K562 (cell line): Measurements from ENCODE around the gene FLRT1. TPM values are rescaled to one million over a fixed set of nuclear protein-coding genes. Genes with fewer than 3 reads are reported as not detected.

Experiments used
- ATF3 ChIP-seq, 2 experiments: fragments of 450-650 bp in 1 of 2; sonication (generic) in 1 of 2; formaldehyde crosslinking in 1 of 2; IDR thresholded peaks in 1 of 2; conservative IDR thresholded peaks in 1 of 2; 2 replicates each; pipeline versions ENCODE4 v1.6.1 to v1.8.1; 2016 to 2023; ENCODE audit warnings: mild to moderate bottlenecking in 2 of 2, moderate library complexity in 2 of 2, inconsistent platforms in 1 of 2, missing genetic modification reagents in 1 of 2
- CCAR2 ChIP-seq: fragments of 200-400 bp; formaldehyde crosslinking; IDR thresholded peaks from 2 replicates; pipeline ENCODE4 v1.6.1; 2017; ENCODE audit warnings: mild to moderate bottlenecking, low read depth, low read length
- DDX20 ChIP-seq: fragments of 450-650 bp; IDR thresholded peaks from 2 replicates; pipeline ENCODE4 v1.6.1; 2016; ENCODE audit warnings: missing genetic modification characterization, low read depth, mild to moderate bottlenecking, missing compliant biosample characterization, moderate library complexity
- DIDO1 ChIP-seq: fragments of 450-650 bp; IDR thresholded peaks from 2 replicates; pipeline ENCODE4 v1.6.1; 2016; ENCODE audit warnings: low read depth, missing biosample characterization, missing genetic modification characterization
- EWSR1 ChIP-seq: fragments of 450-650 bp; IDR thresholded peaks from 2 replicates; pipeline ENCODE4 v1.6.1; 2018; ENCODE audit warnings: borderline replicate concordance, mild to moderate bottlenecking, low read depth, moderate library complexity; ENCODE audit not compliant: partially characterized antibody
- JUN ChIP-seq, 2 experiments: sonication (generic) in 1 of 2; formaldehyde crosslinking in 1 of 2; IDR thresholded peaks; 2 replicates each; pipeline versions ENCODE4 v1.6.1 to v1.8.0; 2012 to 2022; ENCODE audit warnings: borderline replicate concordance in 2 of 2, mild to moderate bottlenecking in 2 of 2, improper control_type of control experiment in 1 of 2, low read depth in 1 of 2, low read length in 1 of 2, missing genetic modification reagents in 1 of 2
- KDM1A ChIP-seq, 2 experiments: fragments of 450-650 bp; IDR thresholded peaks; 2 replicates each; pipeline ENCODE4 v1.6.1; 2016; ENCODE audit warnings: mild to moderate bottlenecking in 2 of 2
- MECOM ChIP-seq: fragments of 250-450 bp; sonication (Bioruptor Pico); IDR thresholded peaks from 2 replicates; pipeline ENCODE4 v1.8.0; 2022; ENCODE audit warnings: inconsistent platforms
- NBN ChIP-seq: fragments of 450-650 bp; IDR thresholded peaks from 2 replicates; pipeline ENCODE4 v1.6.1; 2016; ENCODE audit warnings: low read depth, mild to moderate bottlenecking
- PHTF2 ChIP-seq: fragments of 250-450 bp; sonication (Bioruptor Pico); IDR thresholded peaks from 2 replicates; pipeline ENCODE4 v1.5.0; 2021; ENCODE audit warnings: mild to moderate bottlenecking
- PRPF4 ChIP-seq: fragments of 200-400 bp; formaldehyde crosslinking; IDR thresholded peaks from one replicate; pipeline ENCODE4 v1.6.1; 2017; ENCODE audit warnings: low read length, low read depth, mild to moderate bottlenecking; ENCODE audit not compliant: insufficient read depth, poor library complexity, severe bottlenecking
- RBM17 ChIP-seq: fragments of 200-400 bp; formaldehyde crosslinking; IDR thresholded peaks from 2 replicates; pipeline ENCODE4 v1.6.1; 2017; ENCODE audit warnings: low read depth, mild to moderate bottlenecking, low read length, borderline replicate concordance
- RCOR1 ChIP-seq, 2 experiments: IDR thresholded peaks; 2 replicates each; pipeline ENCODE4 v1.6.1; 2012; ENCODE audit warnings: low read depth in 2 of 2, low read length in 2 of 2, borderline replicate concordance in 1 of 2, improper control_type of control experiment in 1 of 2
- SAP30 ChIP-seq: fragments of 200-600 bp; sonication (generic); IDR thresholded peaks from 2 replicates; pipeline ENCODE4 v1.6.1; 2012; ENCODE audit warnings: borderline replicate concordance, low read depth, mild to moderate bottlenecking, moderate library complexity, low read length, control low read depth, inconsistent platforms; ENCODE audit not compliant: insufficient read depth, poor library complexity, severe bottlenecking
- SRF ChIP-seq, 2 experiments: fragments of 250-450, 450-650 bp in 1 of 2; sonication (Bioruptor Pico) in 1 of 2; sonication (generic) in 1 of 2; formaldehyde crosslinking; IDR thresholded peaks; 2 replicates each; pipeline versions ENCODE4 v1.5.0 to v1.5.1; 2020 to 2022; ENCODE audit warnings: mild to moderate bottlenecking in 1 of 2, missing genetic modification reagents in 1 of 2
- ZBED1 ChIP-seq: IDR thresholded peaks from 2 replicates; pipeline ENCODE4 v1.6.1; 2014
- ZBTB33 ChIP-seq: sonication (generic); formaldehyde crosslinking; IDR thresholded peaks from 2 replicates; pipeline ENCODE4 v1.8.1; 2023; ENCODE audit warnings: mild to moderate bottlenecking, missing genetic modification reagents
- ZFPM2 ChIP-seq: fragments of 250-450 bp; sonication (Bioruptor Pico); IDR thresholded peaks from 2 replicates; pipeline ENCODE4 v1.5.1; 2022; ENCODE audit warnings: mild to moderate bottlenecking
- ZNF124 ChIP-seq: sonication (generic); formaldehyde crosslinking; IDR thresholded peaks from 2 replicates; pipeline ENCODE4 v1.8.1; 2022; ENCODE audit warnings: missing genetic modification reagents
- ZNF280A ChIP-seq: fragments of 450-650 bp; IDR thresholded peaks from 2 replicates; pipeline ENCODE4 v1.6.1; 2018; ENCODE audit warnings: mild to moderate bottlenecking, low read depth; ENCODE audit not compliant: partially characterized antibody
- ZNF586 ChIP-seq: fragments of 450-650 bp; formaldehyde crosslinking; conservative IDR thresholded peaks from 2 replicates; pipeline ENCODE4 v1.4.0; 2020; ENCODE audit warnings: mild to moderate bottlenecking, moderate library complexity
- polyA plus RNA-seq, 8 experiments: library from polyadenylated mRNA; depleted of rRNA in 4 of 8; stranded (reverse) in 5 of 8; unstranded in 3 of 8; fragments of >200 nt; fragmentation: Nextera tagmentation in 2 of 8; fragmentation: Illumina TruSeq in 1 of 8; extraction: Ambion mirVana in 2 of 8; extraction: Trizol in 1 of 8; gene quantifications; 2 replicates each; pipeline versions ENCODE4 v1.2.1 to v1.2.3, GENCODE V29; 2011 to 2014; ENCODE audit warnings: inconsistent platforms in 1 of 8, missing spikeins in 1 of 8
- total RNA-seq, 7 experiments: library from RNA; depleted of rRNA in 6 of 7; stranded (reverse); fragments of >200 nt in 6 of 7; fragmentation: Illumina TruSeq in 2 of 7; extraction: Trizol in 2 of 7; gene quantifications; 2 replicates each; pipeline versions ENCODE4 v1.2.1 to v1.2.3, GENCODE V29; 2011 to 2021; ENCODE audit warnings: low replicate concordance in 1 of 7

Gene FLRT1
- total and polyA plus RNA-seq, 9 of the 15 experiments (the other 6 are each of a cell fraction or from before 2014, with no cell fraction given): not detected

- TF ChIP-seq JUN (IDR thresholded peaks at IDR 0.05; ENCODE audit: borderline replicate concordance, low read depth, low read length): no peak
- no peak for TF ChIP-seq JUN (CRISPR knock-in tag; IDR thresholded peaks at IDR 0.05; ENCODE audit: borderline replicate concordance)
- TF ChIP-seq ZNF124 (CRISPR knock-in tag): no peak
- no peak for TF ChIP-seq CCAR2
- TF ChIP-seq ATF3 (IDR thresholded peaks at IDR 0.05): peak; percentile 6; the same call in 1 of the 2 replicates
- no peak for TF ChIP-seq ATF3 (CRISPR knock-in tag; conservative IDR thresholded peaks at IDR 0.05)
- TF ChIP-seq SAP30: no peak
- TF ChIP-seq ZNF280A: no peak
- no peak for TF ChIP-seq NBN
- TF ChIP-seq KDM1A (IDR thresholded peaks at IDR 0.05): no peak
- no peak for TF ChIP-seq RCOR1 (IDR thresholded peaks at IDR 0.05; ENCODE audit: borderline replicate concordance in 1 of 2, low read depth in 2 of 2, low read length in 2 of 2)
- no peak for TF ChIP-seq ZFPM2 (CRISPR knock-in tag)
- TF ChIP-seq DDX20 (tag): no peak
- TF ChIP-seq ZBTB33: peak; percentile 74
- no peak for TF ChIP-seq ZBED1
- no peak for TF ChIP-seq ZNF586
- no peak for TF ChIP-seq DIDO1 (tag)
- TF ChIP-seq PHTF2 (CRISPR knock-in tag): no peak
- TF ChIP-seq MECOM (CRISPR knock-in tag): no peak
- no peak for TF ChIP-seq RBM17
- no peak for TF ChIP-seq EWSR1
- TF ChIP-seq SRF (CRISPR knock-in tag; IDR thresholded peaks at IDR 0.05): no peak
- peak; percentile 18 for TF ChIP-seq PRPF4
Measured at GRCh38 chr11:63999349-64000025, 36.2 kb upstream of the FLRT1 start (continued).
